GM19035 (cell line): Measurements from ENCODE around the gene F3.

ENCODE experiments used
- ATAC-seq: cut with Tn5 transposase; IDR thresholded peaks from one replicate; pipeline ENCODE4 v1.9.1; 2021; ENCODE audit not compliant: unreplicated experiment

Gene F3

DNA sequence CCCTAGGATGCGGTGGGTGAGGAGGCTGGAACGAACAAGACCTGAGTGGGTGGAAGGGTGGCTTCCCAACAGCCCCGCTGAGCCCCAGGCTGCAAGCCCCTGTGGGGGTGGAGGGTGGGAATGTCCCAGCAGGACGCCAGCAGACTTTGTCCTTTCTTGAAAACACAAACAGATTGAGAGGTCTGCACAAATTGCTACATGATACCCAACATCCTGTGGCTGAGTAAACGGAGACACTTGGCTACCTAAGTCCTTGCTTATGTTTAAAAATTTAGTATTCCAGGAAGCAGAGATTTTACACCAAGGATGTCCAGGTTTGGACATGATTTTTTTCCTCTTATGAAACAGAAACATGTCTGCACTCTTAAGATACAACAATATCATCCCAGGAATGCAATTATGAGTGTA lies 11.8 kb upstream of the F3 start:
- no peak for ATAC-seq

DNA sequence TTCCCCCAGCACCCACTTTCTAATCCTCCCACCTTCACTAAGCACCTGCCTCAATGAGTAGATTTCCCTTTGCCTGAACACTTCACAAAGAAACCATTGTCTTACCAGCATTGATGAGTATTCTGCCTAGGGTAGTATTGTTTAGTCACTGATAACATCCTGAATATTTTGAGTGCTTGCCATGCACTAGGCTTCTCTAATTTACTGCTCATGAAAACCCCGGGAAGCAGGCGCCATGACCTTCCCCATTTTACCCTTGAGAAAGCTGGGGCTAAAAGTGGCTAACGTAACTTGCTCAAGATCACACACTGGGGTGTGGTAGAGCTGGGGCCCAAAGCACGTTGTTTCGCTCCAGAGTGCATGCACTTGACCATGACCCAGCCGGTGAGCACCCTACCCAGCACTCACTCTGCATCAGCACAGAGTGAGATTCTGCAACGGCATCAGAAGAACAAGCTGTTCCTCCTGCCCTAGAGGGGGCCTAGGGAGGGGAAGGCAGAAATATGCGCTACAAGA lies 10.6 kb upstream of the F3 start:
- no peak for ATAC-seq

DNA sequence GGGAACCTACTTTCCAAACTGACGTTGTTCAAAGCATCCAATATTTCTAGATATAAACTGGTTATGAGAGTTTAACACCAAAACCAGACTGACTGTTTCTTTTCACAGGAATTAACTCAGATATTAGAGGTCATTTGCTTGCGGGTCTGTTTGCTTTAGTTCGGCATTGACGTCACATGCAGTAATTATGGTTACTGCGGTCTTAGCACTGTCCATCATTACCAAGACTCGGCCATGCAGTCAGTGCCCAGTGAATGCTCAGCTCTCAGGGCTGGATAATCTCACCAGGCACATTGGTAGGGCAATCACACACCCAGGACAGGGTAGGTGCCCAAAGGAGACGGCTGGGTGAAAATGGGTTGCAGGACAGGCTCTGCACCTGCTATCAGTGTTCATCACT lies 9.9 kb upstream of the F3 start:
- no peak for ATAC-seq

DNA sequence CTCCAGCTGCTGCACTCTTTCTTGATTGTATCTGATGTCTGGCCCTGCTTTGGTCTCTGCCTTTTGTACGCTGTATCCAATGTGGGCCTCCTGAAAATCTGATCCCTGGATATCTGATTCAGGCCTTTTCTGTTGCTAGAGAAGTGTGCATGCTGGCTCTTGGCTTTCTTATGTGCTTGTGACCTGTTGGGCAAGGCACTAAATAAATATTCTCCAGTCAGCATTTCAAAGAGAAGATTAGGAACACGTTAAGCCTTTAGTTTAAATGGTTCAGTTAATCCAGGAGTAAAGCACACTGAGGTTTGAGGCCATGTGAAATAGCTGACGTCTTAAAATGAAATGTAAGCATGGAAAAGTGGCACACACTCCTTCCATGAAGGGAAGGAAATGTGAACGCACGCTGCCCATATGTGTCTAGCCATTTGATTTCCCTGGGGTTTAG lies 9.3 kb upstream of the F3 start:
- ATAC-seq: no peak

DNA sequence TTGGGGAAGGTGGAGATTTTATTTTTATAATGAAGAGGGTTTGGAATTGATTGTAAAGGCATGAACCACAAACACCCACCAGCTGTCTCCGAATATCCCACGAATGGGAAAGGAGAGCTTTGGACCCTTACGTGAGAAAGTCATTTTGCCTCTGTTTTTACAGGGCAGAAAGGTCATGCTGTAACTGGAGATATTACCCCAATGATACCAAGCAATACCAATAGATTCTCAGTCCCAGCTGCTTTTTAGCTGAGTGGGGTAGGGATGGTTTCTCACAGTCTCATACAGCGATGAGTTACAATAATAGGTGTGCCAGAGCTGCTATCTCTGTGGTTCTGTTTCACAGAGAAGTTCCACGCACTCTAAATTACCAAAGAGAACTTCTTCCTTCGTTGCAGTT lies 8.8 kb upstream of the F3 start:
- no peak for ATAC-seq

DNA sequence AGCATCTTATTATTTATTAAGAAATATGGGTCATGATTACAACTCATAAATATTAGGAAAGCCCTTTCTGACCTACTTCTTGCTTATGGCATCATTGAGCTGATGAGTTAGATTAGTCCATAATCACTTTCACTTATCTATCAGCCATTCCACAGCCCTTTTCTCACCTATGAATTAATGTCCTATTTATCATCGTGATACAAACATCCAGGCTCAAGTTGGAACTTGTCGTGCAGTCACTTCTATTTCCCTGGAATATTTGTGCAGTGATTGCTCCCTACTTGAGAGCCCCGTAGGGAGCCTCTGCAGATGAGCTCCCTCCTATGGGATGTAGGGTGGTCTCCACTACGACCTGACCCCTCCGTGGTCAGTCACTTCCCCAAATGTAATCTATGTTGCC lies 8.1 kb upstream of the F3 start:
- no peak for ATAC-seq

DNA sequence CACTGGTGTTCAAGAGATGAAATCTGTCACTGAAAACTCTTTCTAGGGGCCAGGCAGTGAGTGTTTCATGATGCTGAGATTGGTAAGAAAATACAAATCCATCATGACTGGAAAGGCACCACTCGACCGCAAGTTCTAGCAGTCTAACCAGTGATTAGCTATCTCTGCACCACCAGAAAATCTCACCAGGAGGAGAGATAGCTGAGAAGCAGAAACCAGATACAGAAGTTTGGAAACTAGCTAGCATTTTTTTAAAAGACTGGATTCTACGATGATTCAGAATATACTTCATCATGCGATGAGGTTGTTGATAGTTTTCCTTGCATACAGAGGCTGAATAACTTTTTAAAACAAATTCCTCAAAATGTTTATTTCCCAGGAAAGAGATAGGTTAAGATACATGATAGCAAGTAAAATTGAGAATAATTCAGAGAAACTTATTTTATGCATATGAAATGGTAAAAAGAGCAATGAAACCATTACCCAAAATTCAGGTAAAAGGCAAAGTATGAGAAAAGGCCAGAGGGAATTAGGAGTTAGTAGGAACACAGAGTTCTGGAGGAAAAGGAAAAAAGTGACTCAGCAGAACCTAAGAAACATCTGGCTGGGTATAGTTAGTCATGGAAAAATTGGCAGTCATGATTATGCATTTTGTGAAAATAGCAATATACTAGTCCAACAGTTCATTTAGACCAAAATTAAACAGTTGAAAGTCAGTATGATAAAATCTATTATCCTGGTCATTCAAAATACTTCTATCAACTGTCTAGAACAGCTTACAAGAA lies 3.3 kb upstream of the F3 start:
- ATAC-seq: no peak

DNA sequence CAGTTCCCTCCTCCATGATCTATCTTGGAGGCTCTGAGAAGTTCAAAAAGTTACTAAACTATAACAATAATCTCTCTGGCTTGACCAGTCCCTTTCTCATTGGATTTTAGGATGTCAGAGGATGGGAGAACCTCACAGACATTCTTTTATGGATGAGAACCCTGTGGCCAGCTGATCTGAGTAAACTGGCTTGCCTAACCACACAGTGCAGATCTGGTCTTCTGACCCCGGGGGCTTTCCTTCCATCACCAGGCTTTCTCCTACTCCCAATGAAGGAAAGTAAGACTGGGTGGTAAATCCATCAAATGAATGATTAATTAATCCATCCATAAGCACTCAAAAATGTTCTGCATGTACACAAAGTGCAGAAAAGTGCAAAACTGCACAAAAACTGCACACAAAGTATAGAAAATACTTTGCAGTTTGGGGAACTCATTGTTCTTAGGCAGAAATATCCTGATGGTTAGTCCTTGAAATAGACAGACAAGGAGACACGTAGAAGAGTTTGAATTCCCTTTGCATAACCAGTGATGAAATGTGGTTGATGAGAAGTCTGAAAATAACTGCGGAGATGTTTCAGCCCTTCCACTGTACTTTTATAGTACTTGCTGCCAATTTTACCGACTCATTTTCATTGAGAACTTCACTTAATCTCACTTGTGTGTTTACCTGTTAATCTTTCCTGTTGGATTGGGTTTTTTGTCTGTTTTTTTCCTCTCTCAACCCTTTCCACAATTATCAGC lies 2.5 kb upstream of the F3 start:
- ATAC-seq: no peak

DNA sequence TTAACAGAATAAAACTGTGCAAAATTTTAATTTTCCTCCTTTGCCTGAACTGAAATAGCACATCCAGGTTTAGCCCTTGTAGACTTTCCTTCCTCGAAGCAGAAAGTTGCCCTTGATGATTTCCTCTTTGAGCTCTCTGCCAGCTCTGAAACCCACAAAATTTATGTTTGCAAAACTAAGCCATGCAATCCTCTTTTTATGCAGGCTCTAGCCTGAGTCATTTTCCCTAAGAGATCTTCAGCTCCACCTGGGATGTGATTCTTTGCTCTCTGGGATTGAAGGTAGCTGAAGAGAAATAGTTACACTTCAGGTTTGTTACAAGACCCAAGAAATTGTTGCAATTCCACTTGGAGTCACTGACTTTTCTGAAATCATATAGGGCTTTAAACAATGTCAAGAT lies 1.4 kb upstream of the F3 start:
- ATAC-seq: no peak

DNA sequence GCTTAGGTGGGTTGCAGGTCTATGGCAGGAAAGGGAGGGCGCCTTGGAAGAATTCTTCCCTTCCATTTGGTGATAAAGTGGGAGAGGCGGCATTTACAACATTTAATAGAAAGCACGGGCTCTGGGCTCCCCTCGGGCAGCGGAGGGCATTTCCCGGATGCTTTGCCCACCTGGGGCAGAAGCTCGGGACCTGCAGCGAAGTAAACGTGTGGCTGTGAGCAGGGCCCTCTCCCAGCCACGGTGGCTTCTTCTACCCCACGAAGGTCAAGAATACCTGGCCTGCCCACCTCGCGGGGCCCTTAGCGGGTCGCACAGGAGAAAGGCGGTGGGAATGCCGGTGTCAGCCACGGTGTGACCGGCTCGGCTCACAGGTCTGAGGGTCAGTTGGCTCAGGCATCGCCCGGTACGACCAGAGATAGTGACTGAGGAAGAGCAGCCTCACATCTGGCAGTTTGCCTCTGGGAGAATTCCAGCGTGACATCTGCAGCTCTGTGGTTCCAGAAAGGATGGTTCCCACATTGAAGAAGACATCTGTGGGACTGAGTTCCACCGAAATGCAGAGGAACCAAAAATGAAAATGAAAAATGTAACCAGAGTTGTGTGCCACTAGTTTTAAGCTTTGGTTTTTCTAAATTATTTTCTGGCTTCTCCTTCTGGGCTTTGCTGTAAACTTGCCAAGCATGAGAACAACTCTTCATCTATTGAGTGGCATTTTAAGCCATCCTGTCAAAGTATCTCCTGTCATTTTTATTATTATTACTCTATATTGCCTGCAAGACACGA lies 720 bp upstream of the F3 start:
- no peak for ATAC-seq

DNA sequence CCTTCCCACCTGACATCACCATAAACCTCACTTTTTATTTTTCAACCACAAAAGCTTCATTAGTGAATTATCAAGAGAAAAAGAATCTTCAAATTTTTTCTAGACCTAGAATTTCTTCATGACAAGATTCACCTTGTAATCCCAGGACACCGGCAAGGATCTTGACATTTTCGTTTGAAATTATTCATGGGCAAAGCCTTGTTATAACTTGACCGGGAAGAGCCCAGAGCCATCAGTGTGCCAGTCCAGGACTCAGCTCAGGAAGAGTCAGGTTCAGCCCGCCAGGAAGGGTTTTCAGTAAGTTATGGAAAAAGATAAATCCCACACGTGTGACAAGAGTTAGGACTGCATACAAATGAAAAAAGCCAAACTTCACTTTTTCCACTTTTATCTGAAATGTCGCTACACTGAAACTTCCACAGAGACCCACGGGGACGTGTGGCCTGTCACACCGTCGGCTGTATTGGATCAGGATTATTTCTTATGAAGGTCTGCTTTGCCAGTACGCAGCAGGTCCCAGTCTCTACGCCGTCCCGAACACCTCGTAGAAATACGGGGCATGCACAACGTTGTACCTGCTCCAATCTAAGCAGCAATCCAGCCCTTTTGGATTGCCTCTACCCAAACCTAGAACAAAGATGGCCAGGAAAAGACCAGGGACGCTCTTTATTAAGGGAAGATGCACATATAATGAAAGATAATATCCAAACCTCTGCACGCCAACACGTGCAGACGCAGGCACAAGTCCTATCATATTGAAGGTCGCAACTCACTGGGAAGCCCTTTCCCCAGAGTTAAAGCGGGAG lies 916 bp downstream of the F3 start:
- no peak for ATAC-seq

DNA sequence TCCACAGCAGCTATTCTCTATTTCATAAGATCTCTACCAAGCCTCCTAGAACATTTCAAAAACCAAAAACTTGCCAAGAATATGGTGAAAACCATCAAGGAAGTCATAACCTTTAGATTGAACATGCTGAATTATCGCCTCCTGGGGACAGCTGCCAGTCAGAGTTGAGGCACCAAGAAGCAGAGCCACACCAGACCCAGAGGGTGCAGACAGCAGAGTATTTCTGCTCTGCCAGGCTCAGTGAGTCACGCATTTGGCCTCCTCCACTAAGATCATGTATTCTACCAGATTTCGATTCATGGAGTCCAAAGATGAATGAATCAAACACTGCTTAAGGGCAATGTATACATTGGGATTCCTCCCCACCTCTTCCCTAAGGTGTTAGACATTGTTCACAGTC lies 2.1 kb downstream of the F3 start:
- no peak for ATAC-seq

DNA sequence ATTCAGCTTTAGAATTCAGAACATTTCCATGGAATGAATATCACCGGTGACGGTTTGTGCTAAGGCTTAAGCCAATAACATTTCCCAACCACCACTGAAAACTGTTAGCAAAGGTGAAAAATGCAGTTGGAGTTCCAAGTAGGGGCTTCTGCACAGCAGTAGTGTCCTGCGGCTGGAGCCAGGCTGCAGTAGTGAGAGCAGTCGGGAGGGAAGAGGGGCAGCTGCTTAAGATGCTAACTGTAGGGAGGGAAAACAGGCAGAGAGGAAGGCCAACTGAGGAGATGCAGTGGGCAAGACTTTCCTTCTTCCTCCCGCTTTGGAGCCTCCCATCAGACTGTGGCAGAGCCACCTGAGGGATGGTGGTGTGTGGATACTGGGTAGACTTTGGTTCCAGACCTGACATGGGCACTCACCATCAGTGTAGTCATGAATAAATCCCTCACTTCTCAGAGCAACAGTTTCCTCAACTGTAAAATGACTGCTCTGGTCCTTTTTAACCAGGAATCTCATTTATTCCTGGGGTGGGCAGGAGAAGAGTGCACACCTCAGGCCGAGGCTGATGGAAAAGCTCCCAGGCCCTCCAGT lies 3.2 kb downstream of the F3 start:
- ATAC-seq: no peak

DNA sequence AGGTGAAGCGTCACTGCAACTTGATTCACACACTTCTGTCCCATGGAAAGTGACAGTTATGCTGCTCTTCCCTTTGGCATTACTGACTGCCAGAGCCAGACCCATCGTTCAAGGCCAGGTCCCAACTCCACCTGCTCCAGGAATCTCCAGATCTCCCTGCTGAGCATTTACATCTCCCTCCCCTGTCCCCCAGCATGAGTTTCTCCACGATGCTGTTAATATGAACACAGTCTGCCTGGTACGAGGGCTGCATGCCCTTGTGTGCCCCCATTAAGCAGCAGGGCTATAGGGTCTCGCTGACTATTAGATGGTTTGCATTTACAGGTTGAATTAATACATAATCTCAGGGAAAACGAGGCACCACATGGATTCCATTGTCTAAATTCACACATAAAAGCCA lies 4.3 kb downstream of the F3 start:
- ATAC-seq: no peak

DNA sequence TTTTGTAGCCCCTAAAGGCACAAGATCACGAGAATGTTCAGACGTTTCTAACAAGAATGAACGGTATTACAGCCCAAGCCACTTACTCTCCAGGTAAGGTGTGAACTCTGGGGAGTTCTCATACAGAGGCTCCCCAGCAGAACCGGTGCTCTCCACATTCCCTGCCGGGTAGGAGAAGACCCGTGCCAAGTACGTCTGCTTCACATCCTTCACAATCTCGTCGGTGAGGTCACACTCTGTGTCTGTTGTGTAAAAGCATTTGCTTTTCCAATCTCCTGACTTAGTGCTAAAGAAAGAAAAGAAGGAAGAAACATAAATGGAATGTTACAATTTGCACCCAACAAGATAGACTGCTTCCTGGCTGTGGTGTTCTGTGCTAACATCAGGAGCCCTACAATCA lies 5.7 kb downstream of the F3 start:
- ATAC-seq: no peak

DNA sequence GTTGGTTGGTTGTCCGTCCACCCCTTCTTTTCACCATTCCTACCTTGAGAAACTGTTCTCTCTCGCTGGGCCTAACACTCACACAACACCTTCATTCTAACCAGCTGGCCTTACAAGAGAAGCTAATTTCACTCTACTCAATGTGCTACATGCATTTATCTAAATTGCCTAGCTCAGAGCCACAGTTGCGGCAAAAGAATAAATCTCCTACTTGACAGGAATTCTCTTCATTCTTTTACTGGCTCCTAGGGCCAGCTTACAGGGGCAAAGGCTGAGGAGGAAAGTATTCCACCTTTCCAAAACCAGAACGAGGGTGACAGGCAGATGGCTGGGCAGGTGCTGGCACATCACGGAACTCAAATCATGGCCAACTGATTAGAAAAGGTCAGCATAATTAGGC lies 6.5 kb downstream of the F3 start:
- no peak for ATAC-seq

DNA sequence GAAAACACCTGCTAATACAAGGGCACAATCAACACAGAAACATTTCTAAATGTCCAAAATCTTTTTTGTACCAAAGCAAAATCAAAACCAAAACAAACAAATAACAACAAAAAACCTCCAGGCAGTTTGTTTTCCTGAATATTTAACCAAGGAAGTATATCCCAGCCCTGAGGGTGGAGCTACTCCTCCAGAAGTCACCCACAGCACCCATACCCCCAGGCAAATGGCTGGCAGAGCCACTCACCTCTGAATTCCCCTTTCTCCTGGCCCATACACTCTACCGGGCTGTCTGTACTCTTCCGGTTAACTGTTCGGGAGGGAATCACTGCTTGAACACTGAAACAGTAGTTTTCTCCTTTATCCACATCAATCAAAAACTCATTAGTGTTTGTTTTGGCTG lies 9.5 kb downstream of the F3 start:
- no peak for ATAC-seq

DNA sequence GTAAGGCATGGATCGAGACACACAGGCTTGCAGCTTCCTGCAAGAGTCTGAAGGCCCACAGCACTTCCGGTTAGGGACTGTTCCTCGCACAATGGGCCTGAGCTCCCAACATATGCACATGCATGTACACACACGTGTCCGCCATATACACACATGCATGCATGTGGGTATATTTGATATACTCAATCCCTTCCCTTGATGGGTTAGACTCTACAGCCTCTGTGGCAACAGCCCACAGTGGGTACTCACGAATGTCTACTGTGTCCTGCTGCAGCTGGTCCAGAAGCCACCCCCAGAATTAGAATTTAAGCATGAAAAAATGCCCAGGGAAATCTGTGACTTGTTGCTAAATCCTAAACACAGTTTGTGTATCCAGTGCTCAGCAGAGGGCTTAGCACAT lies 9.9 kb downstream of the F3 start:
- ATAC-seq: no peak

DNA sequence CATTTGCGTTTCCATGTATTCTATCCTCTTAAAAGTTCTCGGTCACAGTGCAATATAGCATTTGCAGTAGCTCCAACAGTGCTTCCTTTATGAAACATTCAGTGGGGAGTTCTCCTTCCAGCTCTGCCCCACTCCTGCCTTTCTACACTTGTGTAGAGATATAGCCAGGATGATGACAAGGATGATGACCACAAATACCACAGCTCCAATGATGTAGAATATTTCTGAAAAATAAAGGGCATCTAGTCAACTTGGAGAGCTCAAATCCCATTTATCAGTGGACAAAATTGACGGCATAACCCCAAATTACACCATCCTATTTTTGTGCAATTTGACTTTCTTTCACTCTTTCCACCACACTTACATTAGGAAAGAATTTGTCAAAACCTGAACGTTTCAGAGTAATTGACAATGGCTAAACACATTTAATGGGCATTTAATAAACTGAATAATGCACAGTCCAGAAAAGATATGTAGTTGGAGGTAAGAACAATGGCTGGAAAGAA lies 11.1 kb downstream of the F3 start:
- ATAC-seq: no peak

DNA sequence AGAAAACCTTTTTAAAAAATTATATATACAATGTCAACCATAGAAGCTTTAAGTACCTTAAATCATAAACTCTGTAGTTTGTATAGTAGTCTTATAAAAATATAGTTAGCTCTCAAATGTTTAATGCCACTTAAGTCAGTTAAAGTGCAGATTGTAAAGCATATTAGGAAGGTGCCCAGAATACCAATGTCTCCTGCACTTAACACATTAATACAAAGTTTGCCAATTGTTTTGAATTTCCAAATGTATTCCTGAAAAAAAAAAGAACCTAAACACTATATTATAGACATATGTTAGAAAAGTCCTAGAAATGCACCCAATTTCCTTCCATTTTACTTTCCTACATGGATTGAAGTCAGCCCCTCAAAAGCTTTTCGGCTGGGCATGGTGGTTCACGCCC lies 12.1 kb downstream of the F3 start:
- ATAC-seq: no peak
